CD4-positive, alpha-beta T cell (primary cell): ENCODE data around the gene DUSP2. TPM values are rescaled to one million over a fixed set of nuclear protein-coding genes. Genes with fewer than 3 reads are reported as not detected.

ENCODE experiments used
- ATAC-seq: fragments of 200-7000 bp; cut with Tn5 transposase; one replicate; pipeline ENCODE4 v1.10.0; 2022; ENCODE audit warnings: mild to moderate bottlenecking; ENCODE audit not compliant: poor library complexity
- CTCF ChIA-PET: fragments of 350-600 bp; sonication (Branson Sonifier 250); formaldehyde crosslinking; loops from one replicate; lab custom pipeline; 2021; ENCODE audit warnings: antibody characterized with exemption, inconsistent platforms; lab: Charles Lee
- POLR2A ChIA-PET: fragments of 350-600 bp; sonication (Branson Sonifier 250); formaldehyde crosslinking; loops from one replicate; lab custom pipeline; 2021; ENCODE audit warnings: antibody characterized with exemption, inconsistent platforms; lab: Charles Lee
- DNase-seq, 14 experiments: peaks; one replicate each; pipeline ENCODE4 v3.0.0-alpha.2; 2013 to 2020; ENCODE audit warnings: mixed read lengths in 2 of 14
- H3K27ac ChIP-seq, 2 donors: one replicate each; pipeline versions ENCODE4 v1.5.1 to v1.7.0; 2013; ENCODE audit warnings: low read length in 2 of 2, low read depth in 1 of 2, mild to moderate bottlenecking in 1 of 2
- H3K27me3 ChIP-seq, 2 experiments: 1 replicate in 1 of 2; 2 replicates in 1 of 2; pipeline versions ENCODE4 v1.6.1 to v1.7.0; 2013; ENCODE audit warnings: low read length in 2 of 2, control low read depth in 1 of 2, mild to moderate bottlenecking in 1 of 2, moderate library complexity in 1 of 2; ENCODE audit not compliant: insufficient read depth in 2 of 2, control insufficient read depth in 1 of 2
- H3K36me3 ChIP-seq: one replicate; pipeline ENCODE4 v1.6.1; 2013; ENCODE audit warnings: low read length, control low read depth; ENCODE audit not compliant: insufficient read depth
- H3K4me1 ChIP-seq: one replicate; pipeline ENCODE4 v1.6.1; 2013; ENCODE audit warnings: low read length, control low read depth; ENCODE audit not compliant: insufficient read depth
- H3K4me3 ChIP-seq: one replicate; pipeline ENCODE4 v1.5.1; 2013; ENCODE audit warnings: mild to moderate bottlenecking, low read length, moderate library complexity
- H3K9me3 ChIP-seq, 2 experiments: 1 replicate in 1 of 2; 2 replicates in 1 of 2; pipeline versions ENCODE4 v1.6.1 to v1.7.0; 2013; ENCODE audit warnings: low read length in 2 of 2, mild to moderate bottlenecking in 2 of 2, control low read depth in 1 of 2, moderate library complexity in 1 of 2; ENCODE audit not compliant: control insufficient read depth in 1 of 2, insufficient read depth in 1 of 2
- H3K27ac Mint-ChIP-seq: one replicate; pipeline ENCODE4 v1.8.0; 2020; ENCODE audit warnings: mixed read lengths
- H3K27me3 Mint-ChIP-seq: one replicate; pipeline ENCODE4 v1.8.0; 2021; ENCODE audit warnings: mixed read lengths
- H3K36me3 Mint-ChIP-seq: one replicate; pipeline ENCODE4 v1.8.0; 2021; ENCODE audit warnings: low read depth, mixed read lengths
- H3K4me1 Mint-ChIP-seq: one replicate; pipeline ENCODE4 v1.8.0; 2021; ENCODE audit warnings: low read depth, mixed read lengths
- H3K4me3 Mint-ChIP-seq: one replicate; pipeline ENCODE4 v1.8.0; 2020; ENCODE audit warnings: mild to moderate bottlenecking, mixed read lengths
- H3K9me3 Mint-ChIP-seq: one replicate; pipeline ENCODE4 v1.8.0; 2020; ENCODE audit warnings: mixed read lengths
- intact Hi-C, 2 experiments: fragments of 100-400 bp; cut with DNase I in 1 of 2; cut with micrococcal nuclease in 1 of 2; formaldehyde crosslinking; loops; one replicate each; pipeline versions ENCODE4 v1.15.1 to v1.9.0; 2023 to 2025; cut with DNase I, micrococcal nuclease
- total RNA-seq, 174 experiments: library from RNA in 2 of 174; stranded (reverse) in 2 of 174; gene quantifications; one replicate each; pipeline ENCODE4 v1.2.3 and lab custom pipeline; 2021 to 2026
- TF ChIP-seq, protein P1 (sequence below): fragments of 200-600 bp; IDR thresholded peaks from one replicate; pipeline ENCODE4 v1.8.0; 2022; ENCODE audit warnings: antibody characterized with exemption, mild to moderate bottlenecking

Gene DUSP2
- total RNA-seq, 2 experiments from 2014 or later: 728 to 730 TPM

DNA sequence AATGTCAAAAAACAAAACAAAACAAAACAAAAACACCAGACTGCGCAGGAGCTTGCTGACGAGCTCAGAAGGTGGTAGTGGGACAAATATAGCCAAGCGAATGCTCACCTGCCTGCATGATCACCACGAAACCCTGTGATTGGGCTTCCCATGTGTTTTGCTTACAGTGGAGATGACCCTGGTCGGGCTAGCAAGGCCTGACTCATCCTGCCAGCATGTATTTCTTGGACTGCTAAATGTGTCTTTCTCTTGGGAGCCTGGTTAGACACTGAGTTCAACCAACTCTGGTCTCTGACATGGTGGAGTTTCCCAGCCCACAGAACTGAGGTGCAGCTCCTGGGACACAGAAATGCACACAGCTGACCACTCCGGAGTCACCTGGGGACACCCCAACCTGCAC, 30.7 kb upstream of the DUSP2 start:
- ChIA-PET CTCF (interaction anchor here (2.4 to 5.3 kb wide), 3 partner anchors 34 to 184 kb away, joined by 20 to 229 read pairs (median 35); partner anchors contain the start of genes ADRA2B, ANKRD36C, ASTL and DUSP2), POLR2A (interaction anchor here (0.6 to 4.7 kb wide), 2 partner anchors 32 to 33 kb away, joined by 3 to 199 read pairs; partner anchors contain the start of genes ASTL, DUSP2 and STARD7)
- intact Hi-C loops: loop anchor here (10.0 kb wide), 2 partner anchors 151 to 181 kb away; partner anchors contain the start of gene ANKRD36C (in 1 of the 2)
- ATAC-seq (no peak), DNase-seq (no peak)
- Mint-ChIP-seq H3K27me3 (no peaks in the 10 kb centered on the region), H3K27ac (no peak overlapping the region), H3K4me3 (no peak overlapping the region), H3K4me1 (peaks cover 16% of the 10 kb centered on the region), H3K36me3 (no peaks in the 10 kb centered on the region), H3K9me3 (no peaks in the 10 kb centered on the region)
- Histone ChIP-seq H3K9me3 (no peaks in the 10 kb centered on the region), H3K27ac (no peak overlapping the region), H3K4me3 (no peak overlapping the region), H3K36me3 (no peaks in the 10 kb centered on the region), H3K27me3 (no peaks in the 10 kb centered on the region), H3K4me1 (peaks cover 9% of the 10 kb centered on the region)
- TF ChIP-seq, protein P1, sequence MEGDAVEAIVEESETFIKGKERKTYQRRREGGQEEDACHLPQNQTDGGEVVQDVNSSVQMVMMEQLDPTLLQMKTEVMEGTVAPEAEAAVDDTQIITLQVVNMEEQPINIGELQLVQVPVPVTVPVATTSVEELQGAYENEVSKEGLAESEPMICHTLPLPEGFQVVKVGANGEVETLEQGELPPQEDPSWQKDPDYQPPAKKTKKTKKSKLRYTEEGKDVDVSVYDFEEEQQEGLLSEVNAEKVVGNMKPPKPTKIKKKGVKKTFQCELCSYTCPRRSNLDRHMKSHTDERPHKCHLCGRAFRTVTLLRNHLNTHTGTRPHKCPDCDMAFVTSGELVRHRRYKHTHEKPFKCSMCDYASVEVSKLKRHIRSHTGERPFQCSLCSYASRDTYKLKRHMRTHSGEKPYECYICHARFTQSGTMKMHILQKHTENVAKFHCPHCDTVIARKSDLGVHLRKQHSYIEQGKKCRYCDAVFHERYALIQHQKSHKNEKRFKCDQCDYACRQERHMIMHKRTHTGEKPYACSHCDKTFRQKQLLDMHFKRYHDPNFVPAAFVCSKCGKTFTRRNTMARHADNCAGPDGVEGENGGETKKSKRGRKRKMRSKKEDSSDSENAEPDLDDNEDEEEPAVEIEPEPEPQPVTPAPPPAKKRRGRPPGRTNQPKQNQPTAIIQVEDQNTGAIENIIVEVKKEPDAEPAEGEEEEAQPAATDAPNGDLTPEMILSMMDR: no peak

DNA sequence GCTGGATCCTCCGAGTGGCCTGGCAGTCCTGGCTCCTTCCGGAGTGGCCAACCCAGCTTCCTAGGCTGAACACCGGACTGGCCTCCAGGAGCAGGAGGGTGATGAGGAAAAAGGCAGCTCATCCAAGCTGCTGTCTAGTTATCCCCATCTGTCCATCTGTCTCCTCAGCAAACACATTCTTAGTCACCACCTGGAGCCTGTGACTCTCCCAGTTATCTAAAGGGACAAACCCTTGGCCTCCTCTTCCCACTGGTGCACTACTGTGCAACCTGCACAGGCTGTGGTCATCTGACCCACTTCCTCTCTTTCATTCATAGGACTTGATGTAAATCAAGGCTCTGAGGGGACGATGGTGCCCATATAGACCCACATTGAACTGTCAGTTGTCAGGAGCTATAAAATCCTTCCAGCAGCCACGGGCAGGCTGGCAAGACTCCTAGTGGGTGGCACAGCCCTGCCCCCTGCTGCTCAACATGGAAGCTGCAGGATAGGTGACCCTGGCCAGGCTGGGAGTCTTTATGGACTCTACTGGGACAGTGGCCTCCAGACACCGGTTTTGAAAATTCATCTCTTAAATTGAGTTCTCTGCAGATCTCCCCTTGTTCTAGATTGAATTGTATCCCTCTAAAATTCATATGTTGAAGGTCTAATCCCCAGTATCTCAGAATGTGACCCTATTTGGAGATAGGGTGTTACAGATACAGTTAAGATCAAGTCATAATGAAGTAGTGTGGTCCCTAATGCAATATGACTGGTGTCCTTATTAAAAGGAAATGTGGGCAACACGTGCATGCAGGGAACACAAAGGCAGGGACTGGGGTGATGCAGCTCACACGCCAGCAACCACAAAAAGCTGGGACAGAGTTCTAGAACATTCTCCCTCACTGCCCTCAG, 29.3 kb upstream of the DUSP2 start:
- Mint-ChIP-seq H3K27ac (no peak overlapping the region), H3K4me1 (peaks cover 11% of the 10 kb centered on the region), H3K4me3 (no peak overlapping the region), H3K27me3 (no peaks in the 10 kb centered on the region), H3K36me3 (no peaks in the 10 kb centered on the region), H3K9me3 (no peaks in the 10 kb centered on the region)
- Histone ChIP-seq H3K9me3 (no peaks in the 10 kb centered on the region), H3K36me3 (no peaks in the 10 kb centered on the region), H3K4me1 (peaks cover 6% of the 10 kb centered on the region), H3K4me3 (no peak overlapping the region), H3K27me3 (no peaks in the 10 kb centered on the region), H3K27ac (no peak overlapping the region)
- TF ChIP-seq, protein P1: peak; percentile 92
- ChIA-PET CTCF (interaction anchor here (0.6 to 5.3 kb wide), 26 partner anchors 8 to 581 kb away, joined by 3 to 229 read pairs (median 4); partner anchors contain the start of genes ADRA2B, ANKRD36C, ASTL and DUSP2), POLR2A (interaction anchor here (0.5 to 4.7 kb wide), 8 partner anchors 10 to 131 kb away, joined by 3 to 199 read pairs (median 5); partner anchors contain the start of genes ASTL, DUSP2, SNRNP200 and STARD7)
- ATAC-seq: peak; percentile 100
- peak; percentile 76 to 90 (median 82) for DNase-seq
- intact Hi-C loops: loop anchor here (1.0 to 10.0 kb wide), 3 partner anchors 36 to 180 kb away; partner anchors contain the start of genes ASTL (in 2 of the 2) and ANKRD36C (in 1 of the 2)

DNA sequence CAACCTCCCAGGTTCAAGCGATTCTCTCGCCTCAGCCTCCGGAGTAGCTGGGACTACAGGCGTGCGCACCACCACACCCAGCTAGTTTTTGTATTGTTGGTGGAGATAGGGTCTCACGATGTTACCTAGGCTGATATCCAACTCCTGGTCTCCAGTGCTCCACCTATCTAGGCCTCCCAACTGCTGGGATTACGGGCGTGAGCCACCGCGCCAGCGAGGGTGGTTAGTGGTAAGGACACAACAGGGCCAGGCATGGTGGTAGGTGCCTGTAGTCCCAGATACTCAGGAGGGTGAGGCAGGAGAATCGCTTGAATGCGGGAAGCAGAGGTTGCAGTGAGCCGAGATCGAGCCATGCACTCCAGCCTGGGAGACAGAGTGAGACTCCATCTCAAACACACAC, 26.6 kb upstream of the DUSP2 start:
- ChIA-PET POLR2A (no interaction called here), CTCF (no interaction called here)
- Mint-ChIP-seq H3K36me3 (no peaks in the 10 kb centered on the region), H3K27ac (no peak overlapping the region), H3K27me3 (no peaks in the 10 kb centered on the region), H3K9me3 (peaks cover 2% of the 10 kb centered on the region), H3K4me3 (no peak overlapping the region), H3K4me1 (peaks cover 11% of the 10 kb centered on the region)
- intact Hi-C loops: loop anchor here (10.0 kb wide), 2 partner anchors 147 to 177 kb away; partner anchors contain the start of gene ANKRD36C (in 1 of the 2)
- DNase-seq (no peak), ATAC-seq (no peak)
- Histone ChIP-seq H3K27ac (no peak overlapping the region), H3K4me1 (peaks cover 6% of the 10 kb centered on the region), H3K4me3 (no peak overlapping the region), H3K27me3 (no peaks in the 10 kb centered on the region), H3K9me3 (no peaks in the 10 kb centered on the region), H3K36me3 (no peaks in the 10 kb centered on the region)
- TF ChIP-seq, protein P1: no peak
